Right lobe of liver (tissue), 4 donors: ENCODE measurements around the gene HES3.

Experiments used
- POLR2A ChIP-seq: fragments of 450-650 bp; IDR thresholded peaks from one replicate; pipeline ENCODE4 v1.6.1; 2017; ENCODE audit warnings: antibody characterized with exemption, mild to moderate bottlenecking
- TF ChIP-seq, protein P1 (sequence below), 4 donors: fragments of 200-600 bp in 3 of 4; fragments of 450-650 bp in 1 of 4; IDR thresholded peaks; one replicate each; pipeline versions ENCODE4 v1.5.1 to v1.8.0; 2016 to 2022; ENCODE audit warnings: antibody characterized with exemption in 4 of 4, mild to moderate bottlenecking in 2 of 4
- donor health status: DM: no; HTN: no; CAD: no.
- donor health status: DM: no; HTN: no; CAD: no.
- donor health status: DM: no; HTN: yes; CAD: no.

DNA sequence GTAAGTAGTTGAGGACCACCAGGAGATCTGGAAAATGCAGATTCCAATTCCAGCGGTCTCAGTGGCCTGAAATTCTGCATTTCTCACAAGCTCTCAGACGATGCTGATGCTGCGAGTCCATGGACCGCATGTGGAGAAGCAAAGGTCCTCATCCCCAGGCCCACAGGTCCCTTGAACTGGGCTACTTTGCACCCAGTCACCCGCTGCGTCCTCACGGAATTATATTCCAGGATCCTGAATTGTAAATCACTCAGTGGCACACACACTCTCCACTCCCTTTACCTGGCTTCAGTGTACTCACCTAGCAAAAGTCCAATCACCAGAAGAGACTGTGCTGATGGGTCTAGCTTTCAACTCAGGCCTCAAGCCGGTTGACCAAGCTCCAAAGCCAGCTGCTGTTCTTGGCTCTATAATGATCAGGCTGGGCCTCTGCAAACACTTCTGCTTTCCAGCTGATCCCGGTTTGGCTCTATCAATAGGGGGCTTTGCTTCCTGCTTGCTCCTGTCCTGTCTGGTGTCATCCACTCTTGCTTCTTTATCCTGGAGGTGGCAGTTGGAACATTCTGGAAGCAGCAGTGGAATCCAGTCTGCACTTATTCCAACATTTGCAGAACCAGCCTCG is 43.7 kb upstream of the HES3 start:
- TF ChIP-seq, protein P1, sequence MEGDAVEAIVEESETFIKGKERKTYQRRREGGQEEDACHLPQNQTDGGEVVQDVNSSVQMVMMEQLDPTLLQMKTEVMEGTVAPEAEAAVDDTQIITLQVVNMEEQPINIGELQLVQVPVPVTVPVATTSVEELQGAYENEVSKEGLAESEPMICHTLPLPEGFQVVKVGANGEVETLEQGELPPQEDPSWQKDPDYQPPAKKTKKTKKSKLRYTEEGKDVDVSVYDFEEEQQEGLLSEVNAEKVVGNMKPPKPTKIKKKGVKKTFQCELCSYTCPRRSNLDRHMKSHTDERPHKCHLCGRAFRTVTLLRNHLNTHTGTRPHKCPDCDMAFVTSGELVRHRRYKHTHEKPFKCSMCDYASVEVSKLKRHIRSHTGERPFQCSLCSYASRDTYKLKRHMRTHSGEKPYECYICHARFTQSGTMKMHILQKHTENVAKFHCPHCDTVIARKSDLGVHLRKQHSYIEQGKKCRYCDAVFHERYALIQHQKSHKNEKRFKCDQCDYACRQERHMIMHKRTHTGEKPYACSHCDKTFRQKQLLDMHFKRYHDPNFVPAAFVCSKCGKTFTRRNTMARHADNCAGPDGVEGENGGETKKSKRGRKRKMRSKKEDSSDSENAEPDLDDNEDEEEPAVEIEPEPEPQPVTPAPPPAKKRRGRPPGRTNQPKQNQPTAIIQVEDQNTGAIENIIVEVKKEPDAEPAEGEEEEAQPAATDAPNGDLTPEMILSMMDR (IDR thresholded peaks at IDR 0.05): no peak
- TF ChIP-seq POLR2A: no peak
